Left renal cortex interstitium (tissue), 4 donors: Measurements from ENCODE around the gene KLHDC1. TPM values are rescaled to one million over a fixed set of nuclear protein-coding genes. Genes with fewer than 3 reads are reported as not detected.
"Not testable (repeated sequence)": the region's sequence is repeated elsewhere in the genome, so short reads cannot be mapped to it uniquely, and the experiment has no call there.

Experiments
- DNase-seq, 4 donors: peaks; one replicate each; pipeline ENCODE4 v3.0.0-alpha.2; 2013; ENCODE audit warnings: low read depth in 4 of 4, low spot score in 2 of 4, missing footprints in 1 of 4
- polyA plus RNA-seq, 4 donors: library from polyadenylated mRNA; unstranded; fragments of 120-200 nt; gene quantifications; one replicate each; pipeline ENCODE4 v1.2.1, GENCODE V29; 2013; ENCODE audit not compliant: insufficient read length in 4 of 4

The KLHDC1 gene
- polyA plus RNA-seq, 4 donors, result 4.9 to 8.2 (median 6.1) TPM

DNA sequence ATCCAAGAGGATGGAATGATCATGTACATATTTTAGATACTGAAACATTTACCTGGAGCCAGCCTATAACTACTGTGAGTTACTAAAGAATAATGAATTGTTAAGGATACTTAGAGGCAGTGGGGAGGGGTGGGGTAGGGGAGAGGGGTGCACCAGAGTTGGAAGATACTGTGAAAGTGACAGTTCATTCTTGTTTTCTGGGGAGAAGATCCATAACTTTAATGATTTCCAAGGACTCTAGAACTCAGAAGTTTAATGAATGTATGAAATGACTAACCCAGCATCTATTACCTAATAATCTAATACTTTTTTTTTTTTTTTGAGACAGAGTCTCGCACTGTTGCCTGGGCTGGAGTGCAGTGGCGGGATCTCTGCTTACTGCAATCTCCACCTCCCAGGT lies 85.5 kb downstream of the KLHDC1 start:
- no peak for DNase-seq

DNA sequence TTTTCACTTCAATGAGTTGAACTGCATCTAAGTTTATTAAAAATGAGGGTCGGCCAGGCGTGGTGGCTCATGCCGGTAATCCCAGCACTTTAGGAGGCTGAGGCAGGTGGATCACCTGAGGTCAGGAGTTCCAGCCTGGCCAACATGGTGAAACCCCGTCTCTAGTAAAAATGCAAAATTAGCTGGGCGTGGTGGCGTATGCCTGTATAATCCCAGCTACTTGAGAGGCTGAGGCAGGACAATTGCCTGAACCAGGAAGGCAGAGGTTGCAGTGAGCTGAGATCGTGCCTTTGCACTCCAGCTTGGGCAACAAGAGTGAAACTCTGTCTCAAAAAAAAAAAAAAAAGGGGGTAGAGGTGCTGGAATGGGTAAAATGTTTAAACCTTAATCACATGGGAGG lies 88.1 kb downstream of the KLHDC1 start:
- DNase-seq, result not testable (repeated sequence)

DNA sequence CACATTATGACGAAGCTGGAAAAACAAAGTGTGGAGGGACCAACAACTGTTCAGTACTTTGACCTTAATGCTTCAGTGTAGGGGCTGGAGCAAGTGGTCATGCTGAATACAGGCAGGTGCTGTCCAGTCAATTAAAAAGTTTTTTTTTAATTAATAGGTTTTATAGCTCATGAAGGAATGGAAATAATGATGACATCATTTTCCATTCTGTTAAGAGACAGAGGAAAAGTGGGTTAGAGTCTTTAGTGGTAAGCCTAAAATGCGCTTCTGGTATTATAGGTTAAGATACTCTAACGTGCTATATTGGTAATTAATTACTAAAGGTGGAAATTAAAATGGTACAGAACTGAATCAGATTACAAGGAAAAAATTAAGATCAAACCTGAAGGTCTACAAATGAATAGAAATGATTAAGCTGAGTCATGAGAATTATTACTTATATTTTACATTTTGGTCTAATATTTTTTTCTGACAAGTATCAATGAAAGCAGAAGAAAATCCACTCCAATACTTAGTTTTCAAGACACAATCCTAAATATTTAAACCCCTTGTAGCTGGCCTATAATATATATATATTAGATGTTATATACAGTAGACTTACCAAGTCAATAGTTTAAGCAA lies 90.6 kb downstream of the KLHDC1 start:
- no peak for DNase-seq

DNA sequence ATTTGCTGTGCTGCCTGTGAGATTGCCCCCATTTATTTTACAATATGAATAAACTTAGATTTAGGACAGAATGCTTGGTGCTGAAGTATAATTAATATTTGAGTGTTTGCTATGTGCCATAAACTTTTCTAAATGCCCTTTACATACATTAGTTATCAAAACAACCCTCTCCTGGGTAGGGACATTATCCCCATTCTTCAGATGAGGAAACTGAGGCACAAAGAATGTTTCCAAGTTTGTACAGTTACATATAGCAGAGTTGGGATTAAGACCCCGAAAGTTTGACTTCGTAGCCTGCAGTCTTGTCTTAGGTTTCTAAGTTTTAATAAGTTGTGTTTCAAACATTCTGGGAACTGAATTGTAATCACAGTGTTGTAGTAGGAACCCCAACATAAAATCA lies 93.4 kb downstream of the KLHDC1 start:
- no peak for DNase-seq

DNA sequence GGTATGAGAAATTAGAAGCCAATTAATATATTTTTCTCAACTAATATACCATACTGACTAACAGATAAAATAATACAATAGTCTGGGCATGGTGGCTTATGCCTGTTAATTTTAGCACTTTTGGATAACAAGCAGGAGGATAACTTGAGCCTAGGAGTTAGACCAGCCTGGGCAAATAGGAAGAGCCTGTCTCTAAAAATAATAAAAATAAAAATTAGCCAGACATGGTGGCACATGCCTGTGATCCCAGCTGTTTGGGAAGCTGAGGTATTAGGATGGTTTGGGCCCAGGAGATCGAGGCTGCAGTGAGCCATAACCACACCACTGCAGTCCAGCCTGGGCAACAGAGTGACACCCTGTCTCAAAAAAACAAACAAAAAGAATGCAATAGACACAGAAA lies 99.7 kb downstream of the KLHDC1 start:
- DNase-seq, result no peak

DNA sequence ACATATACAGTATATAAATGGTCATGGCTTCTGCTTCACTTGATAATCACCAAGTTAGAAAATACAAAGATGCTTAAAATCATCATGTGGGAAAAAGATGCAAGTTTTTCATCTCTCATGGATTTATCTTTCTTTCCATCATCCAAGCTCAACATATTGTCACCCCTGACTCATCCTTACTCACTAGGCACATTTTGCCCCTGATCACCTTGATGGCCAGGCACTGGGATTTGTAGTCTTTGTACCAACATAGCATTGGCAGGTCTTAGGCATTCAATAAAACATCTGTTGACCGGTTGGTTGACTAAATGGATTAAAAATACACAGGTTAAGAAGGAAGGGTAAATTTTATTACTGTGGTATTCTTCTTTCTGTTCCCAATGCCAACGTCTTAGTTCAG lies 103.1 kb downstream of the KLHDC1 start:
- no peak for DNase-seq

Other genes with a start within 250 kb of the KLHDC1 start
- gene RPS29, start 106.7 kb upstream of the KLHDC1 start, polyA plus RNA-seq, result 1,000 to 10,000 TPM; 1,301 to 2,136 (median 1,626) TPM
- gene LRR1, start 94.2 kb upstream of the KLHDC1 start, polyA plus RNA-seq, result 10 to 100 TPM; 10.2 to 14.2 (median 12.1) TPM
- gene RPL36AL, start 72.5 kb upstream of the KLHDC1 start, polyA plus RNA-seq, result 100 to 1,000 TPM; 142 to 223 (median 205) TPM
- gene MGAT2, start 72.3 kb upstream of the KLHDC1 start, polyA plus RNA-seq, result 10 to 100 TPM; 10.6 to 25.2 (median 20.3) TPM
- 10 to 100 TPM; 15.5 to 19.1 (median 17.3) TPM for gene DNAAF2, start 57.9 kb upstream of the KLHDC1 start, polyA plus RNA-seq
- 10 to 100 TPM; 12.5 to 31.9 (median 19.0) TPM for gene POLE2, start 4.9 kb upstream of the KLHDC1 start, polyA plus RNA-seq
- 100 to 1,000 TPM; 135 to 180 (median 160) TPM for gene KLHDC2, start 75.0 kb downstream of the KLHDC1 start, polyA plus RNA-seq
- gene NEMF, start 159.7 kb downstream of the KLHDC1 start, polyA plus RNA-seq, result 100 to 1,000 TPM in 1 of 4 donors, 10 to 100 TPM in 3; 81.3 to 101 (median 91.7) TPM
- 10 to 100 TPM; 80.4 to 89.5 (median 85.1) TPM for gene ARF6, start 200.0 kb downstream of the KLHDC1 start, polyA plus RNA-seq